MM.1S (cell line): ENCODE results near the gene EME2.

ENCODE experiments used
- DNase-seq: peaks from one replicate; pipeline ENCODE4 v3.0.0-alpha.2; 2015
- H2AFZ ChIP-seq: fragments of 300-600 bp; sonication (generic); 2 replicates; pipeline ENCODE4 v1.6.0; 2016; ENCODE audit warnings: antibody characterized with exemption, low read length
- H3F3A ChIP-seq: fragments of 300-600 bp; sonication (generic); 2 replicates; pipeline ENCODE4 v1.6.1; 2016; ENCODE audit warnings: mild to moderate bottlenecking, antibody characterized with exemption, low read length, moderate library complexity, mixed read lengths; ENCODE audit not compliant: insufficient read depth
- H3K27ac ChIP-seq: fragments of 300-600 bp; sonication (generic); 2 replicates; pipeline ENCODE4 v1.5.1; 2016; ENCODE audit warnings: mild to moderate bottlenecking, low read length
- H3K27me3 ChIP-seq: fragments of 300-600 bp; sonication (generic); replicated peaks from 2 replicates; pipeline ENCODE4 v1.6.0; 2016; ENCODE audit warnings: low read length; ENCODE audit not compliant: insufficient read depth
- H3K36me3 ChIP-seq: fragments of 300-600 bp; sonication (generic); replicated peaks from 2 replicates; pipeline ENCODE4 v1.6.1; 2016; ENCODE audit warnings: mild to moderate bottlenecking, low read length, mixed read lengths; ENCODE audit not compliant: insufficient read depth
- H3K4me1 ChIP-seq: fragments of 300-600 bp; sonication (generic); 2 replicates; pipeline ENCODE4 v1.6.1; 2016; ENCODE audit warnings: low read length, mixed read lengths
- H3K4me2 ChIP-seq: fragments of 300-600 bp; sonication (generic); 2 replicates; pipeline ENCODE4 v1.6.0; 2016; ENCODE audit warnings: low read depth, low read length
- H3K4me3 ChIP-seq: fragments of 300-600 bp; sonication (generic); 2 replicates; pipeline ENCODE4 v1.5.1; 2016; ENCODE audit warnings: low read length, mixed read lengths
- H3K79me2 ChIP-seq: fragments of 300-600 bp; sonication (generic); 2 replicates; pipeline ENCODE4 v1.6.1; 2016; ENCODE audit warnings: mixed run types, low read length, mixed read lengths
- H3K9ac ChIP-seq: fragments of 300-600 bp; sonication (generic); 2 replicates; pipeline ENCODE4 v1.6.1; 2016; ENCODE audit warnings: low read length, mixed read lengths
- H3K9me2 ChIP-seq: fragments of 300-600 bp; sonication (generic); replicated peaks from 2 replicates; pipeline ENCODE4 v1.6.1; 2016; ENCODE audit warnings: mild to moderate bottlenecking, low read length, mixed read lengths; ENCODE audit not compliant: insufficient read depth
- H3K9me3 ChIP-seq: fragments of 300-600 bp; sonication (generic); replicated peaks from 2 replicates; pipeline ENCODE4 v1.6.1; 2016; ENCODE audit warnings: mild to moderate bottlenecking, low read length, mixed read lengths; ENCODE audit not compliant: insufficient read depth
- H4K20me1 ChIP-seq: fragments of 300-600 bp; sonication (generic); 2 replicates; pipeline ENCODE4 v1.6.1; 2016; ENCODE audit warnings: mild to moderate bottlenecking, low read length, moderate library complexity, mixed read lengths; ENCODE audit not compliant: insufficient read depth
- CTCF ChIP-seq: fragments of 300-600 bp; sonication (generic); IDR thresholded peaks from 2 replicates; pipeline ENCODE4 v1.5.1; 2016; ENCODE audit warnings: antibody characterized with exemption, low read length, mixed read lengths
- EZH2 ChIP-seq: fragments of 300-600 bp; sonication (generic); optimal IDR thresholded peaks from 2 replicates; pipeline ENCODE3; 2017; ENCODE audit warnings: low read depth, mild to moderate bottlenecking, antibody characterized with exemption, low read length, mixed read lengths
- EZH2phosphoT487 ChIP-seq: fragments of 300-600 bp; sonication (generic); IDR thresholded peaks from 2 replicates; pipeline ENCODE4 v1.6.1; 2018; ENCODE audit warnings: antibody characterized with exemption, low read length

EME2 gene

GRCh38 chr16:1788095-1788707 lies 15.6 kb downstream of the EME2 start:
- H3K9me2 ChIP-seq, result no peaks in the 10 kb centered on the region
- H3K27me3 ChIP-seq, result no peaks in the 10 kb centered on the region
- TF ChIP-seq CTCF (no peak), EZH2 (no peak), EZH2phosphoT487 (no peak)
- no peaks in the 10 kb centered on the region for H3K4me1 ChIP-seq
- H3K79me2 ChIP-seq, result peaks cover 45% of the 10 kb centered on the region
- no peak overlapping the region for H2AFZ ChIP-seq
- no peak overlapping the region for H3K9ac ChIP-seq
- H3K9me3 ChIP-seq, result no peaks in the 10 kb centered on the region
- H3K4me2 ChIP-seq, result no peak overlapping the region
- H3K4me3 ChIP-seq, result no peak overlapping the region
- H3K27ac ChIP-seq, result no peak overlapping the region
- H3K36me3 ChIP-seq, result no peaks in the 10 kb centered on the region
- H3F3A ChIP-seq, result no peaks in the 10 kb centered on the region
- no peak for DNase-seq
- H4K20me1 ChIP-seq, result no peaks in the 10 kb centered on the region

GRCh38 chr16:1788708-1789100 lies 16.1 kb downstream of the EME2 start:
- no peaks in the 10 kb centered on the region for H3K27me3 ChIP-seq
- no peaks in the 10 kb centered on the region for H3K9me2 ChIP-seq
- H3F3A ChIP-seq, result no peaks in the 10 kb centered on the region
- H2AFZ ChIP-seq, result no peak overlapping the region
- peaks cover 40% of the 10 kb centered on the region for H3K79me2 ChIP-seq
- H3K4me1 ChIP-seq, result no peaks in the 10 kb centered on the region
- H3K36me3 ChIP-seq, result no peaks in the 10 kb centered on the region
- H4K20me1 ChIP-seq, result no peaks in the 10 kb centered on the region
- no peak overlapping the region for H3K4me2 ChIP-seq
- DNase-seq, result no peak
- no peak overlapping the region for H3K27ac ChIP-seq
- no peak overlapping the region for H3K4me3 ChIP-seq
- no peaks in the 10 kb centered on the region for H3K9me3 ChIP-seq
- TF ChIP-seq EZH2 (no peak), CTCF (no peak)
- H3K9ac ChIP-seq, result no peak overlapping the region

GRCh38 chr16:1789643-1790045 lies 17.0 kb downstream of the EME2 start:
- H3K79me2 ChIP-seq, result peaks cover 31% of the 10 kb centered on the region
- no peak overlapping the region for H2AFZ ChIP-seq
- H3K27ac ChIP-seq, result no peak overlapping the region
- no peaks in the 10 kb centered on the region for H3K4me1 ChIP-seq
- no peak overlapping the region for H3K4me2 ChIP-seq
- no peak for DNase-seq
- H3K9ac ChIP-seq, result no peak overlapping the region
- no peak for TF ChIP-seq EZH2phosphoT487
- TF ChIP-seq CTCF, result no peak
- TF ChIP-seq EZH2, result no peak
- H4K20me1 ChIP-seq, result no peaks in the 10 kb centered on the region
- H3K27me3 ChIP-seq, result no peaks in the 10 kb centered on the region
- no peaks in the 10 kb centered on the region for H3F3A ChIP-seq
- no peak overlapping the region for H3K4me3 ChIP-seq
- no peaks in the 10 kb centered on the region for H3K9me3 ChIP-seq
- no peaks in the 10 kb centered on the region for H3K36me3 ChIP-seq
- no peaks in the 10 kb centered on the region for H3K9me2 ChIP-seq
